DMS153 (cell line): ENCODE data around the gene UVSSA.

Source experiments
- DNase-seq: peaks from one replicate; lab custom pipeline; 2025; lab: John Stamatoyannopoulos, UW

UVSSA gene

DNA sequence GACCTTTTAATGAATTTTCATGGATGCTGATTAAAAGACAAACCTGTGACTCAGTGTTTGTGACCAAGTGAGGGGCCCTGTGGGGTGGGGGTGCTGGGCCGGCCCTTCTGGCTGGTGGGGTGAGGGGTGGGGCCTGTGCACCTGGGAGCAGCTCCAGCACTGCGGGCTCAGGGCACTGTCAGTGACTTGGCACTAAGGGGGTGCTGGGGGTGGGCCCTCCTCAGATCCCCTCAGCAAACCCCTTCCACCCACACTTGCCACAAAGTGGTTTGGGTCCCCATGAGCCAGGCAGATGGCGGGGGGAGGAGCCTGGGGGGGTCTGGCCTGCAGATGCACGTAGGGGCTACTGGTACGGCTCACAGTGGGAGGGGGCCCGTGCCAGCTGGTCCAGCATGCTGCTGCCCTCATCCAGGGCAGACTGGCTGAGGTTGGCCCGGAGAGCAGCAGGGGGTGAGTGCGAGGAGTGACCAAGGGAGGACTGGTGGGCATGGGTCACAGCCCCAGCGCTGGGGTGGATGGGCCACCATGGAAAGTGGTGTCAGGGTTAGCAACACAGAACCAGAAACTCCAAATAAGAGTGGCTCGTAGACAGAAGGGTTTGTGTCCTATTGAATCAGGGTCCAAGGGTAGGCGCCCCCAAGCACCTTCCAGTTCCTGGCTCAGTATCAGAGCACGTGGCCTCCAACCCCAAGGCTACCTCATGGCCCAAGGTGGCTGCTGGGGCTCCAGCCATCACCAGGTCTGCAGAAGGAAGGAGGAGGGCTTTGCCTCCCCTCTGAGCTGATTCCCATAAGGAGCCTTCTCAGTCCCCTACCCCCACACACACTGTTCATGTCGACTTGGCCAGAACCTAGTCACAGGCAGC lies 49.2 kb downstream of the UVSSA start:
- no peak for DNase-seq

DNA sequence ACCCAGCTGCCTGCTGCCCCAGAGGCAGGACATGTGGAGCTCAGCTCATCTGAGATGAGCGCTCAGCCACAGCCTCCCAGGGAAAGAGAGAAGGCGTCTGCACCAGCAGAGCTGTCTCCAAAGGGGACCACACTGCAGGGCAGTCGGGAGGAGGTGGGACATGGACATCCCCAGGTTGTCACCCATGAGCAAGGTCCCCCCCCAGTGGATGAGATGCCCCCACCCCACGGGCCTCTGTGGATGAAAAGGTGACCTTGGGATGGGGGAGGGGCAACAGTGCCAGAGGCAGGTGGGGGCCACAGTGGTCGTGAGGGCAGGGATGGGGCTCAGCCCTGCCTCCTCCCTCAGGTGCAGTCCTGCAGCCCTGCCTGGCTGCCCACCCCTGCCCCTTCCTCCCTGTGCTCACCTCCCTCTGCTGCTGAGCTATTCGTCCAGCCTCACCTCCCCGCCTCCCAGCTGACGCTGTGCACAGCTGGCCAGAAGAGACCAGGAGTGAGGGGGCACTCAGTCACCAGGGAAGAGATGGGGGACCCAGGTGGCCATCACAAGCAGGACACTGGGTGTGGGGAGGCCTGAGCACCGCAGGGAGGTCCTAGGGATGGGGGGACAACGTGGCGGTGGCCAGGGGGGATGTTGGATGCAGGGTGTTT lies 49.9 kb downstream of the UVSSA start:
- no peak for DNase-seq

DNA sequence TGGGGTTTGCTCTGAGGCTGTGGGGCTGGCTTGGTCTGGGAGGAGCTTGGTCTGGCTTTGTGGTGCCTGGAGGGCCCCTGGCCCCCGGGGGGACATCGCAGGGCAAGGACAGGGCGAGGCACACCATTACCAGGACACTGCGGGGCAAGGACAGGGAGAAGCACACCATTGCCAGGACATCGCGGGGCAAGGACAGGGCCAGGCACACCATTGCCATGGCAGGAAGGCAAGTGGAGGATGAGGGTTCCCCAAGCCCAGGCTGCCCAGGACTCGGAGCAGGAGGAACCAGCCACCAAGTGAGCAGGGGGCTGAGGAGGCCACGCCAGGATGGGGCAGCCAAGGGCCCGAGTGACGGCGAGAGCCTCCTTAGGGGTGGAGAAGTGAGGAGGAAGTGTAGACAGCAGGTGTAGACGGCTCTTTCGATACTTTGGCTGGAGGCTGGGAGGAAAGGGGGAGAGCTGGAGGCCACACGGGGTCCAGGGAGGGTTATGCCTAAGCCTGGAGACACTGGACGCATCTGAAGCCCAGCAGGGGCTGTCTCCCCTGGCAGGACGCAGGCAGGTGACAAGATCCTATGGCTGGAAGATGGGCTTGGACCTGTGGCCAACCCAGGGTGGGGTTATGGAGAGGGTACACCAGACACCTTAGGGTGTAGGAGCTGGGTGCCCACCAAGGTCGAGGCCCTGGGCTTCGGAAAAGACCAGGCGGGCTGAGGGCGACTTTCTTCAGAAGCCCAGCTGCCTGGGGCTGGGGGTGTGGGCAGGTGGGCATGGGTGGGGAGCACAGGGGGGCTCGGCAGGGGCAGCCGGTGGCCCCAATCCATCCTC lies 51.9 kb downstream of the UVSSA start:
- DNase-seq, result no peak

DNA sequence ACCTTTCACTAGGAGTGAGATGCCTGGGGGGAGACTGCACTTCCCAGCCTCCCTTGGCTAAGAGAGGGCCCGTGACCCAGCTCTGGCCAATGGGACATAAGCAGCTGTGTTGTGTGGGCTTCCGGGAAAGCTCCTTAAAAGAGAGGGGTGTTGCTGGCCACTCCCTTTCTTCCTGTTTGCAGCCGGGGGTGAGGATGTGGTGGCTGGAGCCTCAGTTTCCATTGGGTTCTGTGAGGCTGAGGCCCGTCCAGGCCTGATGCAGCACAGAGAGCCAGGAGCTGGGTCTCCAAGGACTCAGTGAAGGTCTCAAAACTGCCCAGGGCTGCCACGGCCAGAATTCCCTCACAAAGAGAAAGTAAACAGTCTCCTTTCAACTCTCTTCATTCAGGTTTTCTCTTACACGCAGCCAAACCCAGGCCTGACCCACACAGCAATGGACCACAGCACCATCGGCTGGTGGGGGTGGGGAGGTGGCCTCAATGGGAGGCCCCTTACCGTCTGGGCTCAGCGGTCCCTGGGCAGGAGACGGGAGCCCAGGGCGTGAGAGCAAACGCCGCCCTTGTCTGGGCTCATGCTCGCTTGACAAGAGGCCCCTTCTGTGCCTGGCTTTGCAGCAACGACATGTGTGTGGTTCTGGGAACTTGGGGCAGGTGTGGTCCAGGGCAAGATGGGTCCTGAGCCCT lies 52.6 kb downstream of the UVSSA start:
- no peak for DNase-seq

DNA sequence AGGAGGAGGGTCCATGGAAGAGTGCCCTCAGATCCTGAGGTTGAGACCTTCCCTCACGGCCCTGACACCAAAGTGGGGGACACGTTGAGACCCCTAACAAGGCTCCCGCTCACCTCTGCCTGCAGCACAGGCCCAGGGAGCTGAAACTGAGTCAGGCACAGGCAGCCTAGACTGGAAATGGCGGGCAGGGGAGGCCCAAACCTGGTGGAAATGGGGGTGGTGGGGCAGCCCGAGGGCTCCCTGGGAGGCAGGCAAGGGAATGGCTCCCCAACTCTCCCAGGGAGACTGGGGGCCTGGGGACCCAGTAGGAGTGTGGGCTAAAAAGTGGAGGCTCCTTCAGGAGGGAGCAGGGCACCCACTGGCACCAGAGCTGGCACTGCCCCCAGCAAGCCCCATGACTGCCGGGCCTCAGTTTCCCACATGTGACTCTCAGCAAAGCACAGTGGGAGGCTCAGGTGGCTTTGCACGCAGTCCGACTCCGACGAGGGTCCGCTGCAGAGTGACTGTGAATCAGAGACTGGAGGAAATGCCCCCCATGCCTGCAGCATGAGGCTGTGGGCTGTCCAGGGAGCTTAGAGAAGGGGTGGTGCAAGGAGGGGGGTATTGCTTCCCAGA lies 53.3 kb downstream of the UVSSA start:
- DNase-seq, result no peak

DNA sequence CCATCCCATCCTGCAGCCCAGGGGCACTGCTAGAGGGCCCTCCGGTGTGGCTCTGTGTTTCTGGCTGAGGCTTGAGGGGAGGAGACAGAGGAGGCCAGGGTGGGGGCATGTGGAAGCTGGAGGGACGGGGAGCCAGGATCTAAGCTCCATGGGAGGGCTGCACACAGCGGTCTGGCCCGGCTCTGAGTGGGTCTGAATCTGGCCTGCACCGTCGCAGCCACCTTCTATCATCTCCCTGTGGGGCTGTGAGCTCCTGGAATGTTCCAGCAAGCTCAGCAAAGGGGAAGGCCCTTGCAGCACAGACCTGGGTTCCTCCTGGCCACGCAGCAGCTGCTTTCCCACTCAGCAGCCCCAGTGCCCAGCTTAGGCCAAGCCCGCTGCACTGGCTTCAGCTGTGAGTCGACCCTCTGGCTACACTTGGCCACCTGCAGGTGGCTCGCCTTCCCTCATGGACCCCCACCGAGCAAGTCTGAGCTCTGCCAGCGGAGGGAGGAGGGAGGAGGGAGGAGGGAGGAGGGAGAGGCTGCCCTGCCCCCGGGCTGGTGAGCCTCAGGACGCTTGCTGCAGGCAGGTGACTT lies 53.9 kb downstream of the UVSSA start:
- no peak for DNase-seq

DNA sequence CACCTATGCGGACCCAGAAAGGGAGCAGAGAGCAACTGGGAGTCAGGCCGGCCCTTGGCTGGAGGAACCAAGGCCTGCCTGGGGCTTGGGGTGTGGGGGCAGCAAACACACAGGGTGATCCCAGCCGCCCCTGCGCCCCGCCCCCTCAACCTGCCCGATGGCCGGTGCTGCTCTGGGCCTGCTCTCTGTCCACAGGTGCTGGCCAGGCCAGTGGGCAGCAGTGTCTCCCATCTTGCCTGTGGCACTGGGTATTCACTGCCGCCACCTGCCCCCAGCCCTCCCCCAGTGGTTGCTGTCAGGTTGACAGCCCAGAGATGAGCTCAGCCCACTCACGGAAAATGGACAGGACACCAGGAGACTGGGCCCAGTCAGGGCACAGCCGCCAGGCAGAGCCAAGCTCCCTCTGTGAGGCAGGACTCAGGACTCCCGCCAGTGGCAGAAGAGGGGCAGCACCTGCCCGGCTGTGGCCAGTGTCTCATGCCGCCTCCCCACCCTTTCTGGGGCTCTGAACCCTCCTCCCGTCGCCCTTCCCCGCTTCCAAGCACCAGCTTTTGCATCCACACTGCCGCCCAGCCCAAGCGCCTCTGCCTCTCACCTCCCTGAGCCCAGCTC lies 54.5 kb downstream of the UVSSA start:
- DNase-seq, result no peak

DNA sequence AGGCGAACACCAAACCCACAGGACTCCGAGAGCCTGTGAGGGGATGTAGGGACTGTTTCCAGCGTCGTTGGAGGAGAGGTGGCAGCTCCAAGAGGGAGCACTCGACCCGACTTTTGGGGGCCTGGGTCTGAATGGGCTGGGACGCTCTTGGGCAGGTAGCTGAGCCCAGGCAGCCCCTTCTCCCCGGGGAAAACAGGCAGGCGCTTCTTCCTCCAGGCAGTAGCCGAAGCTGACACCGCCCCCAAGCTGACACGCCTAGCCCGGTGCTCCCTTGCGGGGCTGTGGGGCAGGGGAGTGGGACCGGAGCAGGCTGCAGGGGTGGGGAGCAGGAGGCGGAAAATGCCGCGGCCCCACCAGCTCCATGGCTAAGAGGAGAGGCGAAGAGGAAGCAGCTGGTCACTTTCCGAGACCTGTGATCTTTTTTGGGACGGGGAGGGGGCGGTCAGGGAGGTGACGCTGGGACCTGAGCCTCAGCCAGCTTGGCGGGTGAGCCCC lies 55.1 kb downstream of the UVSSA start:
- no peak for DNase-seq

DNA sequence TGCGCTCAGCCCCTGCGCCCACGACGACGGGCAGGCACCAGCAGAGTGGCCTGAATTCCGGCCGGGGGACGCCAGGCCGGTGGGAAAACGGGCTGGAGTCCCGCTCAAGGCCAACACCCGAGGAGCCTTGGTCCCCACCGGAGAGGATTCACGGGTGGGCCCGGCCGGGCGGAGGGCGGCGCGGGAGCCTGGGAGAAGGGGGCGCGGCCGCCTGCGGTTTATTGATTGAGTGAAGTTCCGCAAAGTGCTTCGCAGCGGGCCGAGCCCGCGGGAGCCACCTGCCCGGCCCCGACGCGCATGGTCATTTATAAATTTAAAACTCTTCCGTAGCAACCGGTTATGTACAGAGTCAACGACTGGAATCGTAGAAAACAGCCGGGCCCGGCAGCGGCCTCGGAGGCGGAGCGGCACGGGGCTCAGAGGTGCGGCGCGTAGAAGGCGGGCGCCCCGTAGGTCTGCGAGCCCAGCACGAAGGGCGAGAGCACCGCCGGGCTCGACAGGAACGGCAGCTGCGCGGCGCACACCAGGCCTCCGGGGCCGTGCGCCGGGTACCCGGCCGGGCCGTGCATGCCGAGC lies 55.6 kb downstream of the UVSSA start:
- no peak for DNase-seq

DNA sequence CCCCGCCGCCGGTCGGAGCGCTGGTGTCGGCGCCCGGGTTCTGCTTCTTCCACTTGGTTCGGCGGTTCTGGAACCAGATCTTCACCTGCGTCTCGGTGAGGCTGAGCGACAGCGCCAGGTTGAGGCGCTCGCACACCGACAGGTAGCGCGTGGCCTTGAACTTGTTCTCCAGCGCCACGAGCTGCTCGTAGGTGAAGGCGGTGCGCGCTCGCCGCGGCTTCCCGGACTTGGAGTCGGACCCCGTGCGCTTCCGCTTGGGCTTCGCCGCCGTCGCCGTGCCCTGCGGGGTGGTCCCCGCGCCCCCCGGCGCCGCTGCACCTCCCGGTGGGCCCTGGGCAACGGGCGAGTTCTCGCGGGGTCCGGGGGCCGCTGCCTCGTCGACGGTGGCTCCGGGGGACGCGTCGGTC lies 56.2 kb downstream of the UVSSA start:
- DNase-seq, result no peak

DNA sequence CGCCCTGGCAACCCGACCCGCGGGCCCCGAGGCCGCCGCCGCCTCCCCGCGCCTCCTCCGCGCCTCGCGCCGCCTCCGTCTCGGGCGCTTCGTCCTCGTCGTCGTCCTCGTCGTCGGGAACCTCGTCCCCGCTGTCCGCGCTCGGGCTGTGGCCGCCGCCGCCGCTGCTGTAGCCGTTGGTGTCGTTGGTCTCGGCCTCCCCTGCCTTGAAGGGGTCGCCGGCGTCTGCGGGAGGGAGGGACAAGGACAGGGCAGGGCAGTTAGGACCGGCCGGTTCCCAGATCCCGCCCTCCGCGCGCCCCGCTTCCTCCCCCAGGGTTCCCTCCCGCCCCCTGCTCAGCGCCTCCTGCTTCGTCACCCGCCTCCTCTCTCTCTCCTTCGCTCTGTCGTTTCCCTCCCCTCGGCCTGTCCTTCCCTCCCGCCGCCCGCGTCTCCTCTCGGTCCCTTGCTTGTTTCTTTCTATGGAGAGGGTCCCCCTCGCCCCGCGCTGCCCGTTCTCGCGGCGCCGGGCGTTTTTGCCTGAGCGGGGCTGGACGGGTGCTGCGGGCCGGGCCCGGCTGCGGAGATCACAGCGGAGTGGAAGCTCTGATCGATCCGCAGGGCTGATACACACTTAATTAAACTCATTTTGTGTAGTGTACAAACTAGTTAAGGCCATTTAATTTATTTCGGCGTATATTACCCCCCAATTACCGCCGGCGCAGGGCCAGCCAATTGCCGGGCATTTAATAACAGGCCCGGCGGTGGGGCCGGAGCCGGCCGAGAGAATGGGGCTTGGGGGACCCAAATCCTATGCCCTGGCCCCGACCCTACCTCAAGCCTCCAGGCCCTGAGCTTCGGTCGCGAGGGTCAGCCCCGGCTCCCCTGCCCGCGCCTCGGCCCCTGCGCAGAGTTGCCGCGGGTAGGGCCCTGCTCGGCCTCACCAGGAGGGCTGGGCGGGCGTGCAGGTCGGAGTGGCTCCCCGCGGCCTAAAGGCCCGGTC lies 56.9 kb downstream of the UVSSA start:
- DNase-seq, result no peak

DNA sequence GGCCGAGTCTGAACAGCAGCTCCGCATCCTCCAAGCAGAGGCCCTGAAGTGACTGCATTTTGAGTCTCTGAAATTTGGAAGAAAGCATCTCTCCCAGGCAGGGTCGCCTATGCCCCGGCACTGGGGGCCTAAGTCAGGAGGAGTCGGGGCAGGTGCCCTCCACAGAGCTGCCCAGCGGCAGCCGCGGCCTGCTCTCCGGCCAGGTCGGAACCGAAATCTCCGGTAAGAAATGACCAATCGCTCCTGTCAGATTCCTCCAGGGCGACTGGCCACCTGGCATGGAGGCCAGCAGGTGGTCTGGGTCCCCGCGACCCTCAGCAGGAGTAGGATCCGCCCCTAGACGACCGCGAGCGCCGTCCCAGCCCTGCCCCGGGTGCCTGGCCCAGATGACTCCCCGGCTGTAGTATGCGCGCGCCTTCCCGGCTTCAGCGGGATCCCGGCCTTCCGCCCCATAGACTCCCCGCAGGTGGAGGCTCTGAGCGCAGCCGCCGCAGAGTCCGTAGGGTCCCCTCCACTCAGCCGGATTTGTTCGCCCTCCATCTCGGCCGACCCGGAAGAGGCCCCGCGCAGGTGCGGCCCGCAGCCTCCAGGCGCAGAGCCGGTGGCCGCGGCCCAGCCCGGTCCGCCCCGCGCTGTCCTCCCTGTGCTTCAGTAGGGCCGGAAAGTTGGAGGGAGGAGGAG lies 57.7 kb downstream of the UVSSA start:
- no peak for DNase-seq

DNA sequence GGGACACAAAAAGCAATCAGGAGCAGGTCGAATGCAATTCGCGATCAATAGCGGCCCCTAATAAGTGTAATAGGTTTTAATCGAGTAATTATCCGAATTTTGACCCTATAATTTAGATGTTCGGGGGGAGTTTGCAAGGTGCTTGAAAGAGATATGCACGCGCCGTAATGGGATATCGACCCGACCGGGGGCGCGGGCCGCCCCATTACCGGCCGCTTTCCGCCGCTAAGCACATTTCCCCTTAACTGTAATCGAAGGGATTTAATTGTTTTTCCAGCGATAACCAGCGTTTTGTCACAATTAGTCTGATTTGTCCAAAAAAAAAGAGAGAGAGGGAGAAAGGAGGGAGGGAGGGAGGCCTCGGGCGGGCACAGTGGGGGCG lies 58.2 kb downstream of the UVSSA start:
- DNase-seq, result no peak

DNA sequence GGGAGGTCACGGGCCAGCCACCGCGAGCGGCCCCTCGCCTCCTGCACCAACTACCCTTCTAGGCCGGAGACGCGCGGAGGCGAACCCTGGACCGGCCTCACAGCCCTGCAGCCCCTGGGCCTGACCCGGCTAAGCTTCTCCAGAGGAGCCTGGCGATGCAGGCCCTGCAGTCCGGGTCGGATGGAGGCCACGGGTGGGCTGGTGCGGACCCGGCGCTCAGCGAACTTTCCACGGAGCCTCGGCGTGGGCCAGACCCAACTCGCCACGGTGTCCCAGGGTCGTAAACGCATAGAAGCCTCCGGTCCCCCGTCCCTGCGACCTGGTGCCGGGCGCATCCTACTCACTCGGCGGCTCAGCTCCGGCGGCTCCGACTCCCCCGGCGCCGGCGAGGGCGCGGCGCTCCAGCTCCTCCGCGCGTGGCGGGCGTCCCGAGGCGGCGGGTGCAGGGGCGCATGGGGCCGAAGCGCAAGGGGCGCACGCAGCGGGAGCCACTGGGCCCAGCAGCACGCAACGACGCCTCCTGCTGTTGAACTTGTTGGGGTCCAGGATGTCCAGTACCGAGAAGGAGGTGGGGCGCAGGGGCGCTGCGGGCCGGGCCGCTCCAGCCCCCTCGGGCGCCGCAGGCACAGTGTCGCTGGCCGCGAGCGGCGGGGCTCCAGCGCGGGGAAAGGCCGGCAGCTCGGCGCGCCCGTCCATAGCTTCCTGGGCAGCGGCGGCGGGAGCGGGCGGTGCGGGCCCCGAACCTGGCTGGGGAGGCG lies 58.8 kb downstream of the UVSSA start:
- no peak for DNase-seq

DNA sequence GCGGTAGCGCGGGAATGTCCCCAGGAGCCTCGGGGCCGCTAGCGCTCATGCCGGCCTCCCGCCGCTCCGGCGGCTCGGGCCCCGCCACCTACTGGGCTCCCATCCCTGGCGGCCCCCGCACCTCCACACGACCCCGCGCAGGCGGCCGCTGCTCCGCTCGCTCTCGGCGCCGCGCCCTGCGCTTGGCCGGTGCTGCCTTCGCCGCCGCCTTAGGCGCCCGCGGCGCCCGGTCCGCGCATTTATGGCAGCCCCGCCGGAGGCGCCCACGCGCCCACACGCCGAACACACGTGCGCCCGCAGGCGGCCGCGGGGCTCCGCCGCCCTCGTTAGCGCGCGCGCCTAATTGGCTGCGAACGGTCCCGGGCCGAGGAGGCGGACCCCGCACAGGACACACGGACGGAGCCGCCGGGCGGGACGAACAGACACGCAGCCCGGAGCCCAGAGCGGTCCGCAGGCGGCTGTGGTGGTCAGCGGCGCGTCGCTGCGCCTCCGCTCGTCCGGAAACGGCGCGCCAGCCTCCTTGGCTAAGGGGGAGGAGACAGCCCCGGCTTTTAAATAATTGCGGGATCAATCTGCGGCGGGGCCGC lies 59.5 kb downstream of the UVSSA start, which contains the start of gene NKX1-1:
Gene NKX1-1 (minus strand): TSS at position 49 of the 587 bp plus-strand sequence. CDS start 0 bp downstream, at position 49.
- no peak for DNase-seq

DNA sequence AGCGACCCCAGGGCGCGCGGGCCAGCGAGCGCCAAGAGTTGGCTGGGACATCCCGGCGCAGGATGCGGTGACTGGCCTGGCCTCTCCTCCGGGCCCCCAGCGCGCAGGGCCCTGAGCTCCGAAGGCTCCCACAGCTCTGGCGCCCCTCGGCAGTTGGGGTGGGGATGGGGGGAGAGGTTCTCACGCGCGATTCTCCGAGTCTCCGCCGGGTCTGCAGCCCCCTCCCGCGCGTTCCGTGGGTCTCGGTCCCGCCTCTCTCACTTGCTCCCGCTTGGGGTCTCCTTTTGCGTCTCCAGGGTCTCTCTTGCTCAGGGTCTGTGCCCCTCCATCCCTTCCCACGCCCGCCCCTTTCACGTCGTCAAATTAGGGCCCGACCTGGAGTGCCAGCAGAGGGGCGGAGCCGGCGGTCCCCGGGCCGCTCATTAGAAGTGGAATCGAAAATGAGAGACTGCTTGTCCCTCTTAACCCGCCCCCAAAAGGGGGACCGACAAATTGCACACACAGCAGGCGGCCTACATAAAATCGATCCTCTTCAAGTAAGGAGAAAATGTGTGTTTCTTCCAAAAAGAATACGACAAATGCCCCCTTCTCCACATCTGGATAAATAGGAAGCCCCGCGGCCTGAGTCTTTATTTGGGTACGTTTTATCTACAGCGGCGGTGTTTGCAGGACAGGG lies 60.1 kb downstream of the UVSSA start:
- DNase-seq, result no peak
